Left lung (tissue), 10 donors: ENCODE results near the gene SKIC2. TPM values are rescaled to one million over a fixed set of nuclear protein-coding genes. Genes with fewer than 3 reads are reported as not detected.
"Not testable (repeated sequence)": the region's sequence is repeated elsewhere in the genome, so short reads cannot be mapped to it uniquely, and the experiment has no call there.

Experiments
- ATAC-seq: fragments of 200-7000 bp; cut with Tn5 transposase; one replicate; pipeline ENCODE4 v1.9.1; 2020; ENCODE audit warnings: moderate library complexity
- DNase-seq, 4 donors: peaks; one replicate each; pipeline ENCODE4 v3.0.0-alpha.2; 2013 to 2020
- H3K27ac ChIP-seq, 2 donors: fragments of 200-600 bp; sonication (generic) in 1 of 2; one replicate each; pipeline versions ENCODE4 v1.5.0 to v1.8.0; 2020 to 2021
- H3K27me3 ChIP-seq, 2 donors: fragments of 200-600 bp; sonication (generic) in 1 of 2; one replicate each; pipeline versions ENCODE4 v1.5.0 to v1.8.0; 2020 to 2021
- H3K36me3 ChIP-seq, 2 donors: fragments of 200-600 bp; sonication (generic) in 1 of 2; one replicate each; pipeline versions ENCODE4 v1.5.0 to v1.8.0; 2020 to 2021
- H3K4me1 ChIP-seq, 2 donors: fragments of 200-600 bp; one replicate each; pipeline ENCODE4 v1.8.0; 2021
- H3K4me3 ChIP-seq, 2 donors: fragments of 200-600 bp; sonication (generic) in 1 of 2; one replicate each; pipeline versions ENCODE4 v1.5.0 to v1.8.0; 2020 to 2021; ENCODE audit warnings: mild to moderate bottlenecking in 1 of 2
- H3K9me3 ChIP-seq, 2 donors: fragments of 200-600 bp; sonication (generic) in 1 of 2; one replicate each; pipeline versions ENCODE4 v1.5.0 to v1.8.0; 2020 to 2021
- intact Hi-C, 2 donors: fragments of 100-400 bp; cut with DNase I; formaldehyde crosslinking; loops; one replicate each; pipeline versions ENCODE4 v1.11.2 to v1.14.2; 2022
- microRNA-seq, 2 donors: library from miRNA; unstranded; fragments of <30 nt; microRNA quantifications; one replicate each; pipeline ENCODE4, GENCODE V29; 2019
- polyA plus RNA-seq, 6 donors: library from polyadenylated mRNA; unstranded; fragments of 120-200 nt; gene quantifications; one replicate each; pipeline ENCODE4 v1.2.1, GENCODE V29; 2013; ENCODE audit not compliant: insufficient read length in 6 of 6
- total RNA-seq, 2 donors: library from RNA; stranded (reverse); fragmentation: NEBNext Ultra II Directional; extraction: Animal tissue kit (Norgen Biotek cat#: 25700); gene quantifications; one replicate each; pipeline ENCODE4 v1.2.1, GENCODE V29; 2021
- donor health status: DM: no; HTN: yes; CAD: no.
- donor health status: DM: no; HTN: no; CAD: no.

Gene SKIC2
- total and polyA plus RNA-seq, 8 donors, result 39.1 to 67.9 (median 44.7) TPM

GRCh38 chr6:32005991-32006529 is 47.1 kb downstream of the SKIC2 start:
- intact Hi-C loops, H3K9me3 ChIP-seq, ATAC-seq, H3K36me3 ChIP-seq, H3K27ac ChIP-seq, H3K27me3 ChIP-seq, H3K4me3 ChIP-seq, H3K4me1 ChIP-seq: not testable (repeated sequence)
- DNase-seq, result peak in 1 of 4 donors; percentile 16

GRCh38 chr6:32007086-32007485 is 48.1 kb downstream of the SKIC2 start:
- ATAC-seq, H3K4me3 ChIP-seq, H3K27me3 ChIP-seq, H3K36me3 ChIP-seq, intact Hi-C loops, H3K27ac ChIP-seq, H3K4me1 ChIP-seq, H3K9me3 ChIP-seq: not testable (repeated sequence)
- DNase-seq, result peak in 1 of 4 donors; percentile 50

GRCh38 chr6:32008037-32008436 is 49.1 kb downstream of the SKIC2 start:
- H3K27ac ChIP-seq, H3K4me3 ChIP-seq, H3K9me3 ChIP-seq, DNase-seq, H3K4me1 ChIP-seq, H3K27me3 ChIP-seq, intact Hi-C loops, H3K36me3 ChIP-seq, ATAC-seq: not testable (repeated sequence)

GRCh38 chr6:32008616-32009015 is 49.6 kb downstream of the SKIC2 start:
- ATAC-seq, H3K4me1 ChIP-seq, H3K4me3 ChIP-seq, H3K27ac ChIP-seq, H3K27me3 ChIP-seq, H3K9me3 ChIP-seq, H3K36me3 ChIP-seq, intact Hi-C loops: not testable (repeated sequence)
- DNase-seq, result peak in 1 of 4 donors; percentile 20

- H3K9me3 ChIP-seq, H3K4me1 ChIP-seq, H3K27ac ChIP-seq, intact Hi-C loops, ATAC-seq, H3K36me3 ChIP-seq, H3K27me3 ChIP-seq, H3K4me3 ChIP-seq: not testable (repeated sequence)
- peak in 1 of 4 donors; percentile 69 for DNase-seq
Measured at GRCh38 chr6:32009537-32009936, 50.6 kb downstream of the SKIC2 start.

- H3K27me3 ChIP-seq, ATAC-seq, H3K27ac ChIP-seq, intact Hi-C loops, H3K4me3 ChIP-seq, H3K4me1 ChIP-seq, H3K9me3 ChIP-seq, H3K36me3 ChIP-seq: not testable (repeated sequence)
- peak in 2 of 4 donors; percentile 18 to 66 for DNase-seq
Measured at GRCh38 chr6:32010856-32011530, 52.0 kb downstream of the SKIC2 start.

- H3K27ac ChIP-seq, ATAC-seq, H3K36me3 ChIP-seq, H3K27me3 ChIP-seq, H3K4me3 ChIP-seq, H3K4me1 ChIP-seq, intact Hi-C loops, H3K9me3 ChIP-seq: not testable (repeated sequence)
- DNase-seq, result peak in 2 of 4 donors; percentile 30 to 60
Measured at GRCh38 chr6:32012941-32013617, 54.1 kb downstream of the SKIC2 start.

- DNase-seq, H3K4me3 ChIP-seq, intact Hi-C loops, H3K9me3 ChIP-seq, H3K27ac ChIP-seq, ATAC-seq, H3K36me3 ChIP-seq, H3K4me1 ChIP-seq, H3K27me3 ChIP-seq: not testable (repeated sequence)
Measured at GRCh38 chr6:32013738-32014137, 54.8 kb downstream of the SKIC2 start.

GRCh38 chr6:32014547-32014946 is 55.6 kb downstream of the SKIC2 start, which contains the start of gene C4B:
Gene C4B (plus strand): TSS chr6:32014795. CDS start chr6:32014846, 51 bp downstream.
- H3K4me3 ChIP-seq, H3K27me3 ChIP-seq, H3K4me1 ChIP-seq, intact Hi-C loops, H3K36me3 ChIP-seq, DNase-seq, H3K9me3 ChIP-seq, H3K27ac ChIP-seq: not testable (repeated sequence)
- peak; percentile 83 for ATAC-seq

Small RNAs within 50 kb of the gene (microRNA-seq; reads per million reads assigned to microRNA genes)
- gene MIR1236, result 0 to 0.50 reads per million in 2 donors

Other genes starting within 250 kb of the SKIC2 start
Only the 30 nearest of the 35 such genes appear.
- gene DDAH2, start 229.9 kb upstream of the SKIC2 start, total RNA-seq, result 10 to 100 TPM; 70.2 to 77.3 TPM
- 100 to 1,000 TPM; 139 to 199 (median 175) TPM for gene DDAH2, start 229.9 kb upstream of the SKIC2 start, polyA plus RNA-seq
- 100 to 1,000 TPM; 283 to 465 TPM for gene CLIC1, start 222.6 kb upstream of the SKIC2 start, total RNA-seq
- gene CLIC1, start 222.6 kb upstream of the SKIC2 start, polyA plus RNA-seq, result 100 to 1,000 TPM; 226 to 279 (median 261) TPM
- gene MSH5, start 219.2 kb upstream of the SKIC2 start, total RNA-seq, result 10 to 100 TPM in 1 of 2 donors, 1 to 10 TPM in 1; 9.7 to 20.0 TPM
- gene MSH5, start 219.2 kb upstream of the SKIC2 start, polyA plus RNA-seq, result 10 to 100 TPM; 34.4 to 49.8 (median 39.1) TPM
- 1 to 10 TPM; 1.3 to 3.9 TPM for gene SAPCD1, start 196.5 kb upstream of the SKIC2 start, total RNA-seq
- 10 to 100 TPM in 2 of 6 donors, 1 to 10 TPM in 4; 6.5 to 11.1 (median 8.2) TPM for gene SAPCD1, start 196.5 kb upstream of the SKIC2 start, polyA plus RNA-seq
- gene VWA7, start 181.8 kb upstream of the SKIC2 start, total RNA-seq, result 1 to 10 TPM; 4.6 to 5.0 TPM
- gene VWA7, start 181.8 kb upstream of the SKIC2 start, polyA plus RNA-seq, result 1 to 10 TPM; 1.4 to 3.8 (median 2.2) TPM
- 100 to 1,000 TPM in 1 of 2 donors, 10 to 100 TPM in 1; 43.6 to 103 TPM for gene VARS1, start 163.4 kb upstream of the SKIC2 start, total RNA-seq
- gene VARS1, start 163.4 kb upstream of the SKIC2 start, polyA plus RNA-seq, result 10 to 100 TPM; 38.4 to 61.7 (median 46.6) TPM
- gene LSM2, start 152.2 kb upstream of the SKIC2 start, total RNA-seq, result 10 to 100 TPM; 38.7 to 51.5 TPM
- 10 to 100 TPM; 79.4 to 88.5 (median 83.6) TPM for gene LSM2, start 152.2 kb upstream of the SKIC2 start, polyA plus RNA-seq
- 1 to 10 TPM in 1 of 2 donors, under 1 TPM in 1; 0.99 to 1.2 TPM for gene HSPA1L, start 143.9 kb upstream of the SKIC2 start, total RNA-seq
- gene HSPA1L, start 143.9 kb upstream of the SKIC2 start, polyA plus RNA-seq, result 1 to 10 TPM; 2.8 to 4.4 (median 3.4) TPM
- gene HSPA1A, start 143.6 kb upstream of the SKIC2 start, total RNA-seq, result 100 to 1,000 TPM; 155 to 205 TPM
- 100 to 1,000 TPM in 2 of 6 donors, 10 to 100 TPM in 4; 64.3 to 124 (median 78.3) TPM for gene HSPA1A, start 143.6 kb upstream of the SKIC2 start, polyA plus RNA-seq
- gene HSPA1B, start 131.4 kb upstream of the SKIC2 start, total RNA-seq, result 100 to 1,000 TPM; 104 to 180 TPM
- gene HSPA1B, start 131.4 kb upstream of the SKIC2 start, polyA plus RNA-seq, result 100 to 1,000 TPM in 2 of 6 donors, 10 to 100 TPM in 4; 66.6 to 125 (median 89.1) TPM
- gene NEU1, start 96.4 kb upstream of the SKIC2 start, total RNA-seq, result 100 to 1,000 TPM in 1 of 2 donors, 10 to 100 TPM in 1; 90.4 to 106 TPM
- gene NEU1, start 96.4 kb upstream of the SKIC2 start, polyA plus RNA-seq, result 10 to 100 TPM; 25.7 to 29.8 (median 29.3) TPM
- gene SLC44A4, start 80.2 kb upstream of the SKIC2 start, total RNA-seq, result 10 to 100 TPM; 37.5 to 78.8 TPM
- 10 to 100 TPM in 5 of 6 donors, 1 to 10 TPM in 1; 9.6 to 22.9 (median 18.7) TPM for gene SLC44A4, start 80.2 kb upstream of the SKIC2 start, polyA plus RNA-seq
- 10 to 100 TPM; 41.0 to 42.3 TPM for gene EHMT2, start 61.5 kb upstream of the SKIC2 start, total RNA-seq
- gene EHMT2, start 61.5 kb upstream of the SKIC2 start, polyA plus RNA-seq, result 10 to 100 TPM; 66.3 to 85.0 (median 77.4) TPM
- gene ZBTB12, start 57.1 kb upstream of the SKIC2 start, total RNA-seq, result 1 to 10 TPM; 4.8 to 6.5 TPM
- 10 to 100 TPM; 20.7 to 23.4 (median 22.9) TPM for gene ZBTB12, start 57.1 kb upstream of the SKIC2 start, polyA plus RNA-seq
- gene C2, start 31.5 kb upstream of the SKIC2 start, total RNA-seq, result 100 to 1,000 TPM; 181 to 192 TPM
- gene C2, start 31.5 kb upstream of the SKIC2 start, polyA plus RNA-seq, result 1 to 10 TPM; 3.3 to 7.6 (median 4.9) TPM
- gene CFB, start 13.1 kb upstream of the SKIC2 start, total RNA-seq, result 100 to 1,000 TPM in 1 of 2 donors, 10 to 100 TPM in 1; 69.1 to 131 TPM
- 1 to 10 TPM; 1.7 to 6.9 (median 3.0) TPM for gene CFB, start 13.1 kb upstream of the SKIC2 start, polyA plus RNA-seq
- gene NELFE, start 204 bp upstream of the SKIC2 start, total RNA-seq, result 10 to 100 TPM; 42.9 to 56.2 TPM
- gene NELFE, start 204 bp upstream of the SKIC2 start, polyA plus RNA-seq, result 10 to 100 TPM; 77.9 to 93.0 (median 82.9) TPM
- 10 to 100 TPM; 16.2 to 17.8 TPM for gene DXO, start 13.0 kb downstream of the SKIC2 start, total RNA-seq
- gene DXO, start 13.0 kb downstream of the SKIC2 start, polyA plus RNA-seq, result 10 to 100 TPM; 21.4 to 28.3 (median 26.5) TPM
- 100 to 1,000 TPM in 1 of 2 donors, 10 to 100 TPM in 1; 95.5 to 124 TPM for gene C4A, start 22.9 kb downstream of the SKIC2 start, total RNA-seq
- 10 to 100 TPM in 2 of 6 donors, 1 to 10 TPM in 4; 5.9 to 20.7 (median 7.4) TPM for gene C4A, start 22.9 kb downstream of the SKIC2 start, polyA plus RNA-seq
- 100 to 1,000 TPM in 1 of 2 donors, 10 to 100 TPM in 1; 81.3 to 101 TPM for gene C4B, start 55.6 kb downstream of the SKIC2 start, total RNA-seq
- gene C4B, start 55.6 kb downstream of the SKIC2 start, polyA plus RNA-seq, result 10 to 100 TPM in 4 of 6 donors, 1 to 10 TPM in 2; 8.2 to 19.8 (median 11.8) TPM
- gene CYP21A2, start 79.2 kb downstream of the SKIC2 start, total RNA-seq, result under 1 TPM; 0.23 to 0.47 TPM
- 1 to 10 TPM in 2 of 6 donors, under 1 TPM in 4; 0.65 to 1.6 (median 0.88) TPM for gene CYP21A2, start 79.2 kb downstream of the SKIC2 start, polyA plus RNA-seq
- gene TNXB, start 150.2 kb downstream of the SKIC2 start, total RNA-seq, result 10 to 100 TPM; 44.8 to 78.4 TPM
- gene TNXB, start 150.2 kb downstream of the SKIC2 start, polyA plus RNA-seq, result 10 to 100 TPM; 10.0 to 22.9 (median 15.5) TPM
- gene ATF6B, start 169.1 kb downstream of the SKIC2 start, total RNA-seq, result 10 to 100 TPM; 70.7 to 72.1 TPM
- gene ATF6B, start 169.1 kb downstream of the SKIC2 start, polyA plus RNA-seq, result 10 to 100 TPM; 81.5 to 95.8 (median 90.4) TPM
- gene FKBPL, start 171.1 kb downstream of the SKIC2 start, total RNA-seq, result 1 to 10 TPM; 3.6 to 5.3 TPM
- gene FKBPL, start 171.1 kb downstream of the SKIC2 start, polyA plus RNA-seq, result 1 to 10 TPM; 5.6 to 7.8 (median 6.8) TPM
- 1 to 10 TPM; 1.0 to 1.6 TPM for gene PRRT1, start 192.8 kb downstream of the SKIC2 start, total RNA-seq
- gene PRRT1, start 192.8 kb downstream of the SKIC2 start, polyA plus RNA-seq, result 1 to 10 TPM in 4 of 6 donors, under 1 TPM in 2; 0.80 to 1.9 (median 1.3) TPM
- gene PPT2, start 195.0 kb downstream of the SKIC2 start, total RNA-seq, result 10 to 100 TPM in 1 of 2 donors, 1 to 10 TPM in 1; 8.9 to 17.9 TPM
- 10 to 100 TPM; 23.2 to 32.5 (median 28.1) TPM for gene PPT2, start 195.0 kb downstream of the SKIC2 start, polyA plus RNA-seq
- gene EGFL8, start 205.4 kb downstream of the SKIC2 start, total RNA-seq, result 10 to 100 TPM in 1 of 2 donors, 1 to 10 TPM in 1; 8.1 to 10.1 TPM
- gene EGFL8, start 205.4 kb downstream of the SKIC2 start, polyA plus RNA-seq, result 10 to 100 TPM; 20.1 to 35.2 (median 27.8) TPM
- gene AGPAT1, start 216.9 kb downstream of the SKIC2 start, total RNA-seq, result 10 to 100 TPM; 55.5 to 61.2 TPM
- 10 to 100 TPM; 68.0 to 78.4 (median 71.9) TPM for gene AGPAT1, start 216.9 kb downstream of the SKIC2 start, polyA plus RNA-seq
- 10 to 100 TPM; 43.9 to 65.7 TPM for gene RNF5, start 219.2 kb downstream of the SKIC2 start, total RNA-seq
- gene RNF5, start 219.2 kb downstream of the SKIC2 start, polyA plus RNA-seq, result 10 to 100 TPM; 59.9 to 81.5 (median 71.4) TPM
- gene AGER, start 225.1 kb downstream of the SKIC2 start, total RNA-seq, result 100 to 1,000 TPM; 221 to 616 TPM
- 100 to 1,000 TPM in 1 of 6 donors, 10 to 100 TPM in 5; 68.0 to 105 (median 83.3) TPM for gene AGER, start 225.1 kb downstream of the SKIC2 start, polyA plus RNA-seq